EL (cell line): ENCODE results near the gene INTU.
"Not testable (repeated sequence)": the region's sequence is repeated elsewhere in the genome, so short reads cannot be mapped to it uniquely, and the experiment has no call there.

Experiments
- DNase-seq: peaks from one replicate; pipeline ENCODE4 v3.0.0-alpha.2; 2016

Gene INTU

GRCh38 chr4:127648061-127648460 is 15.3 kb downstream of the INTU start:
- no peak for DNase-seq

GRCh38 chr4:127655590-127655989 is 22.8 kb downstream of the INTU start:
- not testable (repeated sequence) for DNase-seq

DNA sequence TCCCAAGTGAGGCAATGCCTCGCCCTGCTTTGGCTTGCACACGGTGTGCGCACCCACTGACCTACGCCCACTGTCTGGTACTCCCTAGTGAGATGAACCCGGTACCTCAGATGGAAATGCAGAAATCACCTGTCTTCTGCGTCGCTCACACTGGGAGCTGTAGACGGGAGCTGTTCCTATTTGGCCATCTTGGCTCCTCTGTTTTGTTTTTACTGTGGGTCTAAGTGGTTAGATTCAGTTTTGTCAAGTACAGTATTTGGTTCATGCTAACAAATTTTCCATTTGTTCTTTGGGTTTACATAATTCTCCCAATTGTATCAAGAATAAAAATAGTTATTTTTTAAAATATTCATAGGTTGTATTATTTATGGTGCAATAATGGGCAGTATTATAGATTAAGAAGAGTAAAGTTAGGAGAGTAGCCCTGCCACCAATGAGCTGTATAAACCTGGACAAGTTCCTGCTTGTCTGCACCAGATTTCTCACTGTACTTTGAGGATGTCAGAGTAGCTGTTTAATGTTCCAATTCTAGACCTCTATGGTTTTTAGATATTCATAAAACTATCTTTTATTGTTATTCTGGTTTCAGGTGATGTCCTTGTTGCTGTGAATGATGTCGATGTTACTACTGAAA is 23.4 kb downstream of the INTU start:
- no peak for DNase-seq

DNA sequence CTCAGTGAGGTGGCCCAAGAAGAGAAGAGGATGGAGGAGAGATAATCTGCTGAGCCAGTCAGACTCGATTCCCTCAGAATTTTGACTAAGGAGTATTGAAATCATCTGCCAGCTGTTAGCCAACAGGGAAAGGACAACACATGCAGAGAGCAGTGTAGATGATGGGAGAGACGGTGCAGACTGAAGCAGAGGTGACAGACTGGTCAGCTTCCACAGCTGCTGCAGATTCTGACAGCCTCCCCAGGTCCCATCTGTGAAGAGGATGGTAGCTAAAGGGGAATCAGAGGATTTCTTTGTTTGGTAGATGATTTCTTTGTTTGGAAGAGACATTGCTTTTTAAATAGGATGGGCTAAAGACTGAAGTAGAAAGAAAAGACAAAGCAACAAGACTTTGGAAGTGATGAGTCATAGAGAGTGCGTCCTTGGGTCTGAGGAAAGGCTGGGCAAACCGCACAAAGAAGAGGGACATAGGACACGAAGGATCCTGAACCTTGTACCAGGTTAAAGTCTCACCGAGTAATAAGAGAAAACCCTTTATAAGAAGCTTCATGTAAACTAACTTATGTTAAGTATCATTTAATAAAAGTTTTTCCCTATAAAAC is 27.6 kb downstream of the INTU start:
- no peak for DNase-seq

DNA sequence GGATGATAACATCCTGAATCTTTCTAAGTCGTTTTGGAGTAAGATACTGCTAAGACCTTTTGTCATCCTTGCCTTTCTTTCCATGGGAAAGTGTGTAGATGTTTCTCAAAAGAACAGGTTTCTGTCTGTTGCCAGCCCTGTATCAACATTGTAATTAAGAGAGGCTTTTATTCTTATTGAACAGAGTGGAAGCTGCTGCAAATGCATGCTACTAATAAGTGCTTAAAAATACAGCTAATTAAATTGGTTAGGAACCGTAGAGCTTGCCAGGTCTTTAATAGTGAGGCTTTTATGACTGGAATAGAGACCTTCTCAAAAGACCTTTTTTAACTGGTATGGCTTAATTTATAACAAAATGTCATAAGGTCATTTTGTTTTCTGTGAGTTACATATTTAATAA is 34.4 kb downstream of the INTU start:
- no peak for DNase-seq

- DNase-seq: no peak
Observed at GRCh38 chr4:127667772-127668171, 35.0 kb downstream of the INTU start.

DNA sequence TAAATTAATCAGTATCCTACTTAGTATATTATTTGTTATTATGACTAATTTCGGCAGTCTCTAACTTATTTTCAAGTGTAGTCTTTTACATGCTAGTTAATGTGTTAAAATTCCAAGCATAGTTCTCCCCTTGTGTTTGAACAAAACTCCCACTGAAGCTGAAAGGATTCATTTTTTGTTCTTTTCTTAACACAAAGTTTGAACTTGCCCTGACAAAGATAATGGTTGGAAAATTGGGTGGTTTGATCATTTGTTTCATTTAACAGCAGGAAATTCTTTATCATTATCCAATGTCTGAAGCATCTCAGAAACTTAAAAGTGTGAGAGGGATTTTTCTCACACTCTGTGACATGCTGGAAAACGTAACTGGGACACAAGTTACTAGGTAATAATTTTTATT is 36.0 kb downstream of the INTU start:
- no peak for DNase-seq

DNA sequence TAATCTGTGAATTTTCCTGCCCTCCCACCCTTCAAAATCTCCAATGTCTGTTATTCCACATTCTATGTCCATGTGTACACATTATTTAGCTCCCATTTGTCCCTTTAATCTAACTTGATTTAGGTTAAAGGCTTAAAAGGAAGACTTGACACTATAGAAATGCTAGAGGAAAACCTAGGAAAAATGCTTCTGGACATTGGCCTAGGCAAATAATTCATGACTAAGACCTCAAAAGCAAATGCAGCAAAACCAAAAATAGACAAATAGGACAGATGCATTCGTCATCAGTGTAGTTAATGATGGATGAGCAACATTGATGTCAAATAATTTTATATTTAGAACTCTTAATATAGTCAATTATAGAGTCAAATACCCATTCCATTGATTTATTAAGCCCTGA is 36.9 kb downstream of the INTU start:
- no peak for DNase-seq

DNA sequence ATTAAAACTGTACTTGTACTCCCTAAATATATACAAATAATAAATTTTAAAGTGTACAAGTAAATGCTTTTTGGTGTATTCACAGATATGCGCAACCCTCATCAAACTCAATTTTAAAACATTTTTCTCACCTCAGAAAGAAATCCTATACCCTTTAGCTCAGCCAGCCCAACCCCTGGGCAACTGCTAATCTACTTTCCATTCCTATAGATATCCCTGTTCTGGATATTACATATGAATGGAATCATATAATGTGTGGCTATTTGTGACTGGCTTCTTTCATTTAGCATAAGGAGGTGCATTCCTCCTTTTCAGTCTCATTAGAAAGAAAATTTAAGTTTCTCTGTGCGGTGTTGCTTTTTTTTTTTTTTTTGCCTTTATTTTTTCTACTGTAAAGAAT is 39.4 kb downstream of the INTU start:
- no peak for DNase-seq

DNA sequence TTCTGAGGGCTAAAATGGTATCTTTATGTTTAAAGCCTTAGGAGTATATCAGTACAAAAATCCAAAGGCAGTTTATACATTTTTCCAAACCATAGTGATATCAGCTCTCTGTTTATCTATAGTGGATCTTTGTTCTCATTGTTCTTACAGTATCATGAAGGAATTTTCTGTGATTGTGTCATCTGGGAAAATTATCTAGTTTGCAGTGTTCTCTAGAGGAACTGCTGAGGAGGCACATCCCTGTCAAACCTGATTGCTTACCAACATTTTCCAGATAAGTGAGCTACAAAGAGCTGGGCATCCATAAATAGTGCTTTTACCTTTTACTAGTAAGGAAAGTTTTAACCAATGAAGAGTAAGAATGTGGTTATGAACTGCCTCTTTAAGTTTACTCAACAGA is 52.5 kb downstream of the INTU start:
- peak; percentile 74 for DNase-seq

DNA sequence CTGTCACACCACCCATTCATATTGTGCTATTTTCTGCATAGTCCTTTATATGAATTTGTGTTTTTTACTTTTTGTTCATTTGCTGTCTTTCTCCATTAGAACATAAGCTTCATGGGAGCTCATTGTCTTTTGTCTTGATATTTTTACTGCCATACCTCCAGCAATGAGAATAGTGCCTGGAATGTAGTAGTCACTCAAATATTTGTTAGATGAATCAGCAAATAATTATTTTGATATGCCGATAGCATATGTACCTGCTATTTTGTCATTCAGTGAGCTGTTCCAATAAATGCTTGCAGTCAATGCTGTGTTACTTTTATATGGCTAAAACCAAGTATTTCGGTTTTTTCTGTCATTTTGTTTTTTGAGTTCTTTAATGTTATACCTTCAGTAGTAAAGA is 53.9 kb downstream of the INTU start:
- peak; percentile 66 for DNase-seq

DNA sequence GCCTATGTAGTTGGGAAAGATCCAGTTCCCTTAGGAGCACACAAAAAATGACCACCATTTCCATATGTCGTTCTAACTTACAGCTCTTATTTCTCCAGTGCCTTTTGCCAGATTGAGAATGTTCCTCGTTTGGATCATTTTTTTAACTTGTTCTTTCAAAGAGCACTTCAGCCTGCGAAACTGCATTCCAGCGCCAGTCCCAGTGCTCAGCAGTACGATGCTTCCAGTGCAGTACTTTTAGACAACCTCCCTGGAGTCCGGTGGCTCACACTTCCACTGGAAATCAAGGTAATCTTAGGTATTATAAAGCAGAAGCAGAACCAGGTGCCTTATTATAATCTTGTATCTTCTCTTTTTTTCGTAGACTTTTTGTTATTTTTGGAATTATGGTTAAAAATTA is 54.8 kb downstream of the INTU start:
- DNase-seq: no peak

GRCh38 chr4:127698789-127699200 is 66.0 kb downstream of the INTU start:
- peak; percentile 82 for DNase-seq

- peak; percentile 85 for DNase-seq
Observed at GRCh38 chr4:127708985-127709384, 76.2 kb downstream of the INTU start.

DNA sequence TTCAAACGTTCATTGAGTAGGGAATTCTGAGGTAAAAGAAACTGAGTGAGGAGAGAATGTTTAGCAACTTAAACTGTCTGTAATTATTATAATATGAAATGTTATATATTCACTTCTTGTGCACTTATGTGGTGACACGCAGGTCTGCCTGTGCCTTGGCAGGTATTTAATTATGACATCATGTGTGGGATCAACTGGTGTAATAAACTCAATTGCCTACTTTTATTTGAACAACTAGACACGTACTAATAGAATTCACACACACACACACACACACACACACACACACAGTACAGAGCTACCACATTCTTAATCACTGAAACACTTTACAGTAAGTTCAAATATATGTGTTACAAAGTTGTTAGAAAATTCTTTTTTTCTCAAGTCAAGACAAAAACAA is 76.7 kb downstream of the INTU start:
- DNase-seq: no peak

- no peak for DNase-seq
Observed at GRCh38 chr4:127730142-127730913, 97.6 kb downstream of the INTU start, which contains the start of gene SLC25A31. Gene SLC25A31, plus strand, starts transcription at chr4:127730400. Its CDS starts 146 bp downstream, at chr4:127730546.

DNA sequence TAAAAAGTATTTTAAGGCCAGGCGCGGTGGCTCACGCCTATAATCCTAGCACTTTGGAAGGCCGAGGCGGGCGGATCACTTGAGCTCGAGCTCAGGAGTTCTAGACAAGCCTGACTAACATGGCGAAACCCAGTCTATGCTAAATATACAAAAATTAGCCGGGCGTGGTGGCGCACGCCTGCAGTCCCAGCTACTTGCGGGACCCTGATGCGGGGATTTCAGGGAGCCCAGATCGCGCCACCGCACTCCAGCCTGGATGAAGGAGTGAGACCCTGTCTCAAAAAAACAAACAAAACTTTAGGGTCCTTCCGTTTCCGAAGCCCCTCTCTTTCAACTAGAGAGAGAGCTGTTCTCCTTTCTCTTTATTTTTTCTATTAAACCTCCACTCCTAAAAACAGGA is 98.6 kb downstream of the INTU start:
- no peak for DNase-seq

DNA sequence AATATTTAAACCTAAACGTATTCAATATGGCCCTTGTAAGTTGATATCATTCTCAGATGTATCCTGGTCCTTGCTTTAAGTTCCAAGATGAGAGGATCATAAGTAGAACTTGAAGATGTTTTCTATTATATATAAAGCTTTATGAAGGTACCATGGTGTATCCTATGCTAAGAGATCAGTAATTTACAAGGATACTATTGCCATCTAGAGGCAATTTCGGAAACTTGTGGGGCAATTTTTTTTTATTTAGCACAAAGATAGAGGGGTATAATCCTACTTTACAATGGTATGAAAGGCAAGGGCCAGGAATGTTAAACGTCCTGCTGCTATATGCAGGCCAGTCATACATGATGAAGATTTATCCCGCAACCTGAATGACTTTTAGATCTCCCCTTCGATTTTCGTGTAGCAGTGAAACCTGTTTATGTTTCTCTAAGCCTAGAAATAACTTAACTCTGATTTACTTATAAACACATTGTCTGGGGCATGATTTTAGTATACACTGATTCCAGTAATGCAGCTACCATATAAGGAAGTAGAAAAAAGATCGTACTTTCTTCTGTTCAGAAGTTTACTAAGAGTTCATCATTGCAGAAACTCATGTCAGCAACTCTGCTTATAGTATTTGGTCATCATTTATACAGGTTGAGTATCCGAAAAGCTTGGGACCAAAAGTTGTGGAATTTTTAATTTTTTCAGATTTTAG is 100.0 kb downstream of the INTU start:
- DNase-seq: peak; percentile 51

DNA sequence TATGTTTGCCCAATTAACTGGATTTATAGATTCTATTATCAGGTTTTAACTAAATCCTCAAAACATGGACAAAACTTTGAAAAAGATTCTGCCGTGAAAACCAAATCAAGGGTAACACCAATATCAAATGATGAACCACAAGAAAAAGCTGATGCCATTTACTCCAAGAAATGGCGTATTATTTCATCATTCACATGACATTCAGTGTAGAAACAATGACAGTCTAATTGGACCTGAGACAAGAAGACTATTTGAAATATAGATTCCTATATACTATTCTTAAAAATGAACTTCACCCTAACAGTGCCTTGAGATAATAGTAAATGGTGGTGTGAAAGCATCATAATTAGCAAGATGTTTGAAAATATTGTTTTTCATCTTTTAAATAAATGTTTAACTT is 102.2 kb downstream of the INTU start:
- no peak for DNase-seq

DNA sequence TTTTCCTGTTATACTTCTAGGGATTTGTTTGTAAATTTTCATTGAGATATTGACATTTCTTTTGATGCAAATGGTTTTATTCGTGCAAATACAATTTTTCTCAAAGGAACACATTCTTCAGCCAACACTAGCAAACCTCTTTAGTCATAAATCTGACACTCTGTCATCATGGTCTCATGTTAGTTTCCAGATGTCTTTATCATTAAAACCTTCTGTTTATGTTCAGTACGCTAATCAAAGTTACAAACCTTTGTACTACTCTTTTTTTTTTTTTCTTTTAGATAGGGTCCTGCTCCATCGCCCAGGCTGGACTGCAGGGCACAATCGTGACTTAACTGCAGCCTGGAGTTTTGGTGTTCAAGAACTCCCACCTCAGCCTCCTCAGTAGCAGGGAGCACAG is 104.5 kb downstream of the INTU start:
- DNase-seq: no peak

- DNase-seq: no peak
Observed at GRCh38 chr4:127741247-127741646, 108.5 kb downstream of the INTU start.

DNA sequence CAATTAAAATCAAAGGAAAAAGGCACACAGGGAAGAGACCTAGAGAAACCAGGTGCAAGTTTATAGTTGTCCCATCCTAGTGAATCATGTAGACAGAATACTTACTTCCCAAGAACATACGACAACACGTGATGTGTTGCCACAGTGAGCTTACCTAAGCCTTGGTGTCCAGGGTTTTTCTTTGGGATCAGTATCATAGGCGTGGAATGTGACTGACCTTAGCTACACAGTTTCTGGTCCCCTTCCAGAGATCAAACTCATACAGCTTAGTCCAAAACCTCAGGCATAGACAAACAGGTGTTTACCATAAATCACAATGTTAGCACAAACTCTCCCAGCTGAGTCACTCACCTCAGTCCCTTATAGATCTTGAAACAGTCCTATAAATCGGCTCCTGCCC is 115.1 kb downstream of the INTU start:
- DNase-seq: no peak

- no peak for DNase-seq
Observed at GRCh38 chr4:127748957-127749356, 116.2 kb downstream of the INTU start.

- no peak for DNase-seq
Observed at GRCh38 chr4:127756906-127757305, 124.1 kb downstream of the INTU start.
